ENCODE results near the gene ZNF23.

DNA sequence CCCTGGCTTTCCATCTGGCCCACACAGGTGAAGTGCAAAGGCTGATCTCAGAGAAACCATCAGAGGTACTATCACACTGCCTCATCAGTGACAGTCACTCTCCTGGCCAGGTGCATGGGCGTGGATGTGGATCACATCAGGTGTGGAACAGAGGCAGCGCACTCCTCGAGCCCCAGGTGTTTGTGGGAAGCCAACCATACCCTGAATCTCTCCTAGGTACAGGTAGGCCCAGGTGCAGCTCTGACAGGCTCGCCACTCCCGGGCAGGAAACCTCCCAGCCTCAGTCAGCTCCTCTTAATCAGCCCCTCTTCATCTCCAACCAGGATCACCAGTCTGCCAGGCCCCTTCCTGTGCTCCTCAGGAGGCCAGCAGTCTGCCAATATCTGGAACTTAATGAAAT is 51.9 kb downstream of the ZNF23 start:
- TF ChIP-seq, protein P1, sequence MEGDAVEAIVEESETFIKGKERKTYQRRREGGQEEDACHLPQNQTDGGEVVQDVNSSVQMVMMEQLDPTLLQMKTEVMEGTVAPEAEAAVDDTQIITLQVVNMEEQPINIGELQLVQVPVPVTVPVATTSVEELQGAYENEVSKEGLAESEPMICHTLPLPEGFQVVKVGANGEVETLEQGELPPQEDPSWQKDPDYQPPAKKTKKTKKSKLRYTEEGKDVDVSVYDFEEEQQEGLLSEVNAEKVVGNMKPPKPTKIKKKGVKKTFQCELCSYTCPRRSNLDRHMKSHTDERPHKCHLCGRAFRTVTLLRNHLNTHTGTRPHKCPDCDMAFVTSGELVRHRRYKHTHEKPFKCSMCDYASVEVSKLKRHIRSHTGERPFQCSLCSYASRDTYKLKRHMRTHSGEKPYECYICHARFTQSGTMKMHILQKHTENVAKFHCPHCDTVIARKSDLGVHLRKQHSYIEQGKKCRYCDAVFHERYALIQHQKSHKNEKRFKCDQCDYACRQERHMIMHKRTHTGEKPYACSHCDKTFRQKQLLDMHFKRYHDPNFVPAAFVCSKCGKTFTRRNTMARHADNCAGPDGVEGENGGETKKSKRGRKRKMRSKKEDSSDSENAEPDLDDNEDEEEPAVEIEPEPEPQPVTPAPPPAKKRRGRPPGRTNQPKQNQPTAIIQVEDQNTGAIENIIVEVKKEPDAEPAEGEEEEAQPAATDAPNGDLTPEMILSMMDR (IDR thresholded peaks at IDR 0.05 in 2 of 3, conservative IDR thresholded peaks at IDR 0.05 in 1 of 3; ENCODE audit: borderline replicate concordance in 1 of 3, insufficient read depth in 1 of 3, low read depth in 2 of 3, low read length in 2 of 3) = no peak
- TF ChIP-seq POLR2A (IDR thresholded peaks at IDR 0.05; ENCODE audit: borderline replicate concordance, extremely low read depth, insufficient read depth, insufficient read length) (no peak), POLR2AphosphoS5 (IDR thresholded peaks at IDR 0.05; ENCODE audit: low read depth, low read length) (no peak), EZH2 (IDR thresholded peaks at IDR 0.05) (no peak), TCF7L2 (IDR thresholded peaks at IDR 0.05; ENCODE audit: borderline replicate concordance, extremely low read depth, insufficient read depth, insufficient read length) (no peak), CEBPB (IDR thresholded peaks at IDR 0.05; ENCODE audit: low read depth) (no peak)
- TF ChIP-seq, protein P2, sequence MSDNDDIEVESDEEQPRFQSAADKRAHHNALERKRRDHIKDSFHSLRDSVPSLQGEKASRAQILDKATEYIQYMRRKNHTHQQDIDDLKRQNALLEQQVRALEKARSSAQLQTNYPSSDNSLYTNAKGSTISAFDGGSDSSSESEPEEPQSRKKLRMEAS (IDR thresholded peaks at IDR 0.05) = no peak

All from HCT116 (cell line).